ENCODE measurements around the gene GRK6. TPM values are rescaled to one million over a fixed set of nuclear protein-coding genes. Genes with fewer than 3 reads are reported as not detected.

GRK6 gene
- total RNA-seq, 1 donor from 2014 or later, result 28.7 TPM

DNA sequence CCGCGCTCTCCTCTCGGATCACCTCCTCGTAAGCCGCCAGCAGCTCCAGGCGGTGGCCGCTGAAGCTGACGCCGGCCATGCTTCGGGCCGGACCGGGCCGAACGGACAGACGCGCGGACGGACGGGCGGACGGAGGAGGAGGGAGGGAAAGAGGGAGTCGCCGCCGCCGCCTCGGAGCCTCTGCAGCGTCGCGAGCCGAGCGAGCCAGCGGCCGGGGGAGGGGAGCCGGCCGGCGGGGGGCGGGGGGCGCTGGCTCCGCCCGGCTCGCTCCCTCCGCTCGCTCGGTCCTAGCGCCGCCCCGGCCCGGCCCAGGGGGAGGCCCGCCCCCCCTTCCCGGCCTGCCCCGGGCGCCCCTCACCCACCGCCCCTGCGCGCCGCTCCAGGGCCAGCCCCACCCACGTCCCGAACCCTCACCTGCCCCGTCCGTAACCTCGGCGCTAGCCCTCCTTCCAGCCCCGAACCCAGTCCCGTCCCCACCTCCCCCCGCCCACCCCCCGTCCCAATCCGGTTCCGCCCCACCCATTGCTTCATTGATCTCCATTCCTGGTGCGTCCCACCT, 47.0 kb downstream of the GRK6 start, which contains the start of gene DBN1:
TSS of gene DBN1 (minus strand) at position 192 of the 559 bp plus-strand sequence. CDS start at position 79, 113 bp downstream.
- intact Hi-C loops (cut with DNase I), result loop anchor here (2.0 kb wide), 1 partner anchor 23 kb away; the partner anchor contains the start of gene PDLIM7
- Histone ChIP-seq H3K27ac (peak within 1 kb of the TSS; percentile 83), H3K27me3 (no peaks in the 10 kb centered on the region), H3K36me3 (no peaks in the 10 kb centered on the region), H3K4me3 (peak within 1 kb of the TSS; percentile 67 to 74), H3K9me3 (no peaks in the 10 kb centered on the region), H3K4me1 (peaks cover 77% of the 10 kb centered on the region)
- no peak for DNase-seq (ENCODE audit: extremely low spot score in 2 of 2)
- TF ChIP-seq POLR2A (IDR thresholded peaks at IDR 0.05) (no peak), POLR2AphosphoS5 (IDR thresholded peaks at IDR 0.05; ENCODE audit: insufficient read depth in 1 of 2, low read depth in 1 of 2) (peak in 1 of 2 donors; percentile 23)

DNA sequence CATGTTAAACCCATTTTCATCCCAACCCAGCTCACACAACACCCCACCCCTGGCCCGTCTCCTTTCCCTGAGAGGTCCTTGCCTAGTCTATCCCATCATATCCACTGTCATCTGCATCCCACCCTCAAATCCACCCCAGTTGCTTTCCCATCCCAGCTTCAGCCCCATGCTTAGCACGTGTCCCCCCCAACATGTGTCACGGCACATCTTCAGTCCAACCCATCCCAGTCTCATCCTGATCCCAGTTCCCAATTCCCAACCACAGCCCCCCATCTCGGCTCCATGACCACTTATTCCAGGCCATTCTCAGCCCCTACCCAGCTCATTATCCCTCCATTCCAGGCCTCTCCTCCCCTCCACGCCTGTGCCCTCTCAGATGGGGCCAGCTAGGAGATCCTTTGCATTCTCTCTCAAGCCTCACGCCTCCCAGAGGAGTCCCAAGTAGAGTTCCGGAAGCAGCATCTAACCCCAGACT, 47.6 kb downstream of the GRK6 start:
- Histone ChIP-seq H3K27ac (peak overlapping the region; percentile 83), H3K4me1 (peaks cover 77% of the 10 kb centered on the region), H3K27me3 (no peaks in the 10 kb centered on the region), H3K9me3 (no peaks in the 10 kb centered on the region), H3K4me3 (peak overlapping the region; percentile 67 to 74), H3K36me3 (no peaks in the 10 kb centered on the region)
- no peak for TF ChIP-seq POLR2AphosphoS5 (IDR thresholded peaks at IDR 0.05; ENCODE audit: insufficient read depth in 1 of 2, low read depth in 1 of 2)
- TF ChIP-seq POLR2A (IDR thresholded peaks at IDR 0.05), result no peak
- TF ChIP-seq, protein P1, sequence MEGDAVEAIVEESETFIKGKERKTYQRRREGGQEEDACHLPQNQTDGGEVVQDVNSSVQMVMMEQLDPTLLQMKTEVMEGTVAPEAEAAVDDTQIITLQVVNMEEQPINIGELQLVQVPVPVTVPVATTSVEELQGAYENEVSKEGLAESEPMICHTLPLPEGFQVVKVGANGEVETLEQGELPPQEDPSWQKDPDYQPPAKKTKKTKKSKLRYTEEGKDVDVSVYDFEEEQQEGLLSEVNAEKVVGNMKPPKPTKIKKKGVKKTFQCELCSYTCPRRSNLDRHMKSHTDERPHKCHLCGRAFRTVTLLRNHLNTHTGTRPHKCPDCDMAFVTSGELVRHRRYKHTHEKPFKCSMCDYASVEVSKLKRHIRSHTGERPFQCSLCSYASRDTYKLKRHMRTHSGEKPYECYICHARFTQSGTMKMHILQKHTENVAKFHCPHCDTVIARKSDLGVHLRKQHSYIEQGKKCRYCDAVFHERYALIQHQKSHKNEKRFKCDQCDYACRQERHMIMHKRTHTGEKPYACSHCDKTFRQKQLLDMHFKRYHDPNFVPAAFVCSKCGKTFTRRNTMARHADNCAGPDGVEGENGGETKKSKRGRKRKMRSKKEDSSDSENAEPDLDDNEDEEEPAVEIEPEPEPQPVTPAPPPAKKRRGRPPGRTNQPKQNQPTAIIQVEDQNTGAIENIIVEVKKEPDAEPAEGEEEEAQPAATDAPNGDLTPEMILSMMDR (IDR thresholded peaks at IDR 0.05), result no peak
- DNase-seq (ENCODE audit: extremely low spot score in 2 of 2), result no peak
- intact Hi-C loops (cut with DNase I), result loop anchor here (2.0 kb wide), 1 partner anchor 23 kb away; the partner anchor contains the start of gene PDLIM7

DNA sequence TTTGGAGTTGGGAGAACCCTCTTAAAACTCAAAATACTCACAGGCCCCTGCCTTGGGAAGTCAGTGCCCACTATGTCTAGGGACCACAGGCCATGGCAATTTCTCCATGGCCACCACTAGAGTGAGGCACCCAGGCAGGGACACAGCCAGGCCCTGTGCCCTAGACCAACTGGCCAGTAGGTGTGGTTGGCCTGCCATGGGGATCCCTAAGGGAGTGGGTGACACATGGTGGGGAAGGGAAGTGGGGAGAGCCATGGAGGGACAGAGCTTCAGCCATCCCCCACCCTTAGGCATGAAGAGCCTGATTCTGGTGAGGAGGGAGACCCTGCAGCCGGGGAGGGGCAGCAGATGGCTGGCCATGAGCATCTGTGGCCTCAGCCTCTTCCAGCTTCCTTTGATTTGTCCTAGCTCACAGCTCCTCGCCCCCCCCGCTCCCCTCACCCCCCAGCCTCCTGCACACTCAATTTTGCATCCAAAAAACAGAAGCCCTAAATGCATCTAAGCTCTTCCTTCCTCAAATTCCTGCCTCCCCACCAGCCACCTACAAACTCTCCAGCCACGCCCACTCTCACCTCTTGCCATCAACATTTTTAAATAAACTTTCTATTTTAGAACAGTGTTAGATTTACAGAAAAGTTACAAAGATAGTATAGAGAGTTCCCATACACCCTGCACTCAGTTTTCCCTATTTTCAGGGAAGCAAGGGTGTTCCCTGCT, 48.5 kb downstream of the GRK6 start:
- H3K4me1 ChIP-seq, result peaks cover 77% of the 10 kb centered on the region
- TF ChIP-seq POLR2AphosphoS5 (IDR thresholded peaks at IDR 0.05; ENCODE audit: insufficient read depth in 1 of 2, low read depth in 1 of 2) (peak in 1 of 2 donors; percentile 14), POLR2A (IDR thresholded peaks at IDR 0.05) (no peak)
- TF ChIP-seq, protein P1 (IDR thresholded peaks at IDR 0.05), result no peak
- DNase-seq (ENCODE audit: extremely low spot score in 2 of 2), result no peak
- H3K9me3 ChIP-seq, result no peaks in the 10 kb centered on the region
- intact Hi-C loops (cut with DNase I), result loop anchor here (2.0 kb wide), 1 partner anchor 22 kb away; the partner anchor contains the start of gene PDLIM7
- no peaks in the 10 kb centered on the region for H3K27me3 ChIP-seq
- H3K4me3 ChIP-seq, result no peak overlapping the region
- H3K36me3 ChIP-seq, result no peaks in the 10 kb centered on the region
- H3K27ac ChIP-seq, result peak overlapping the region; percentile 83

DNA sequence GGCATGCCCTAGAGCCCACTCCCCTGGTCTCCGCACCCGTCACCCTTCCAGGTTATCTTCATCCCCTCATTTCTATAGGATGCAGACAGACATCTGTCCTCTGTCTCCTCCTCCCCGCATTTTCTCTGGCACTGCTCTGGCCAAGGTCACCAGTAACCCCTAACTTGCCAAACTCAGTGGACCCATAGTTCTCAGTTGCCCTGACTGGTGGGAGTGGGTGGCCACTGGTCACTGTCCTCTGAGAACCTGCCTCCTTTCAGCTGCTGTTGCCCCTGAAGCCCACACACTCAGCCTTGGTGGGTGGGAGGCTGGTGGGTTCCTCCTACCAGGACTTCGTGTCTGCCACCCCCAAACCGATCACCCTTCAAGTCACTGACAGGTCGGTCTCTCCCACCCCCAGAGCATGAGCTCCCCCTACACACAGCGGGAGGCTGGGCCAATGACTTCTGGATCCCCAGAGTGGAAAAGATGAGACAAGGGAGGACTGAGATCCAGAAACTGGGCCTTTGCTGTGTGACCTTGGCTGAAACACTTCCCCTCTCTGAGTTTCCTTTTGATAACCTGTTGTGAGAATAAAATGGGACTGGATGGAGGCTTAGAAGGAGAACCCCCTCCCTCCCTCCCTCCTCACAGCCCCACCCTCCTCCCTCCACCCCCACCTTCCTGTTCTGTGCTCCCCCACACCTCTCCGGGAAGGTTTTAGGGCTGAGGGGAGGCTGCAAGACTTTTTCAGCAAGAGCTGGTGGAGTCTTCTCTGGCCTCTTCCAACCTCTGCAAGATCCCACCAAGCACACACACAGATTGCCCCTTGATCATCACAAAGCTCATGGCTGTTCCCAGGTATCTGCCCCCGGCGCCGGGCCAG, 49.3 kb downstream of the GRK6 start:
- peak overlapping the region; percentile 33 for H3K27ac ChIP-seq
- peaks cover 75% of the 10 kb centered on the region for H3K4me1 ChIP-seq
- no peak for DNase-seq (ENCODE audit: extremely low spot score in 2 of 2)
- no peaks in the 10 kb centered on the region for H3K27me3 ChIP-seq
- intact Hi-C loops (cut with DNase I), result loop anchor here (2.0 kb wide), 1 partner anchor 21 kb away; the partner anchor contains the start of gene PDLIM7
- H3K9me3 ChIP-seq, result no peaks in the 10 kb centered on the region
- TF ChIP-seq POLR2AphosphoS5 (IDR thresholded peaks at IDR 0.05; ENCODE audit: insufficient read depth in 1 of 2, low read depth in 1 of 2) (no peak), POLR2A (IDR thresholded peaks at IDR 0.05) (no peak)
- TF ChIP-seq, protein P1 (IDR thresholded peaks at IDR 0.05), result no peak
- no peak overlapping the region for H3K4me3 ChIP-seq
- H3K36me3 ChIP-seq, result no peaks in the 10 kb centered on the region

All from vagina (tissue), 2 donors.